Sigmoid colon (tissue), 4 donors: ENCODE data around the gene RPS6KL1.

Experiments used
- EP300 ChIP-seq, 4 donors: sonication (generic); formaldehyde crosslinking; IDR thresholded peaks; one replicate each; pipeline ENCODE4 v1.6.1; 2017; ENCODE audit warnings: antibody characterized with exemption in 4 of 4
- POLR2A ChIP-seq, 2 donors: fragments of 450-650 bp; IDR thresholded peaks; one replicate each; pipeline ENCODE4 v1.6.1; 2016; ENCODE audit warnings: antibody characterized with exemption in 2 of 2, mild to moderate bottlenecking in 2 of 2, moderate library complexity in 2 of 2
- TF ChIP-seq, protein P1 (sequence below), 4 experiments: fragments of 450-650 bp in 3 of 4; fragments of 200-600 bp in 1 of 4; IDR thresholded peaks; one replicate each; pipeline ENCODE4 v1.5.1; 2016 to 2019; ENCODE audit warnings: antibody characterized with exemption in 4 of 4, mild to moderate bottlenecking in 3 of 4, moderate library complexity in 2 of 4

DNA sequence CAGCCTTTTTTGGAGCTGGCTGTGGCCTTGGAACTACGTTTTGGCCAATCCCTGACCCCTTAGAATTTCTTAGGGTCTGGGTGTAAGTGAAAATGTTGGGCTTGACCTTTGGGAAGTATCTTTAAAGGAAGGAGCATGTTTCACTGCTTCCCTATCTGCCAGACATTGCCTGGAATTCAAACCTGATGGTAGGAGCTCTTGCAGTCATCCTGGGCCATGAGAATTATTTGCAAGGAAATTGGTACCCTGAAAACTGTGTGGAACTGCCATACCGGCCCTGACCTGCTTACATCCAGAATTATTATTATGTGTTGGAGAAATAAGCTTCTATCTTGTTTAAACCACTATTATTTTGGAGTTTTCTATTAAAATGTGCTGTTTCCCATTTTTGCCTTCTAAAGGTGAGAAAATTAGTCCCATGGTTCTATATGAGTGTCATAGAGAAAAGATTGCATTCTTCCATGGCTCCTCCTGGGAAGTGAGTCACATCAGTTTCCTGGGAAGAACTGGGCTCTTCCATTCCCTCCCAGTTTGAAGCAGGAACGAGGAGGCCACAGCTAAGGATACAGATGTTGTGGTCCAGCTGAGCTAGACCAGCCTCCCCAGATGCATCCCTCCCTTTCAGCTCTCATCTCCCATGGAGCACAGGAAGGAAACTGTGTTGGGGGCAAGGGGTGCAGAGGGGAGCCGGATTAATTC, 41.9 kb upstream of the RPS6KL1 start:
- TF ChIP-seq, protein P1, sequence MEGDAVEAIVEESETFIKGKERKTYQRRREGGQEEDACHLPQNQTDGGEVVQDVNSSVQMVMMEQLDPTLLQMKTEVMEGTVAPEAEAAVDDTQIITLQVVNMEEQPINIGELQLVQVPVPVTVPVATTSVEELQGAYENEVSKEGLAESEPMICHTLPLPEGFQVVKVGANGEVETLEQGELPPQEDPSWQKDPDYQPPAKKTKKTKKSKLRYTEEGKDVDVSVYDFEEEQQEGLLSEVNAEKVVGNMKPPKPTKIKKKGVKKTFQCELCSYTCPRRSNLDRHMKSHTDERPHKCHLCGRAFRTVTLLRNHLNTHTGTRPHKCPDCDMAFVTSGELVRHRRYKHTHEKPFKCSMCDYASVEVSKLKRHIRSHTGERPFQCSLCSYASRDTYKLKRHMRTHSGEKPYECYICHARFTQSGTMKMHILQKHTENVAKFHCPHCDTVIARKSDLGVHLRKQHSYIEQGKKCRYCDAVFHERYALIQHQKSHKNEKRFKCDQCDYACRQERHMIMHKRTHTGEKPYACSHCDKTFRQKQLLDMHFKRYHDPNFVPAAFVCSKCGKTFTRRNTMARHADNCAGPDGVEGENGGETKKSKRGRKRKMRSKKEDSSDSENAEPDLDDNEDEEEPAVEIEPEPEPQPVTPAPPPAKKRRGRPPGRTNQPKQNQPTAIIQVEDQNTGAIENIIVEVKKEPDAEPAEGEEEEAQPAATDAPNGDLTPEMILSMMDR (IDR thresholded peaks at IDR 0.05) = no peak
- TF ChIP-seq POLR2A (IDR thresholded peaks at IDR 0.05) (no peak), EP300 (IDR thresholded peaks at IDR 0.05) (no peak)
